ENCODE data around the gene PCSK7. TPM values are rescaled to one million over a fixed set of nuclear protein-coding genes. Genes with fewer than 3 reads are reported as not detected.

The PCSK7 gene
- total RNA-seq, 2 donors from 2014 or later: 38.5 to 45.7 TPM

GRCh38 chr11:117189941-117190544, 41.8 kb downstream of the PCSK7 start:
- Histone ChIP-seq H3K36me3 (peaks cover 18 to 47% of the 10 kb centered on the region in 2 donors), H3K27ac (peak overlapping the region in 1 of 2 donors; percentile 27), H3K27me3 (replicated peaks; ENCODE audit: insufficient read depth) (no peaks in the 10 kb centered on the region), H3K4me3 (no peak overlapping the region), H3K4me1 (replicated peaks) (peaks cover 5% of the 10 kb centered on the region), H3K9me3 (no peaks in the 10 kb centered on the region)
- no peak for DNase-seq (ENCODE audit: low spot score)
- no peak for TF ChIP-seq CTCF (IDR thresholded peaks at IDR 0.05)
- TF ChIP-seq POLR2AphosphoS5 (IDR thresholded peaks at IDR 0.05): no peak
- intact Hi-C loops (cut with DNase I): no loop called here
- 81% methylated on average over 8 of the region's 8 CpGs for whole genome bisulfite sequencing

- DNase-seq (ENCODE audit: low spot score): no peak
- peaks cover 18 to 47% of the 10 kb centered on the region in 2 donors for H3K36me3 ChIP-seq
Measured at GRCh38 chr11:117189191-117189940, 42.5 kb downstream of the PCSK7 start.

GRCh38 chr11:117188620-117189081, 43.2 kb downstream of the PCSK7 start:
- no peak for DNase-seq (ENCODE audit: low spot score)
- WGBS: 87% methylated on average over 20 of the region's 20 CpGs
- peaks cover 5% of the 10 kb centered on the region for H3K4me1 ChIP-seq (replicated peaks)
- intact Hi-C loops (cut with DNase I): no loop called here
- no peaks in the 10 kb centered on the region for H3K27me3 ChIP-seq (replicated peaks; ENCODE audit: insufficient read depth)
- peaks cover 18 to 46% of the 10 kb centered on the region in 2 donors for H3K36me3 ChIP-seq
- TF ChIP-seq POLR2A (IDR thresholded peaks at IDR 0.05) (no peak), CTCF (IDR thresholded peaks at IDR 0.05) (no peak), POLR2AphosphoS5 (IDR thresholded peaks at IDR 0.05) (no peak)
- H3K4me3 ChIP-seq: no peak overlapping the region
- H3K27ac ChIP-seq: no peak overlapping the region
- no peaks in the 10 kb centered on the region for H3K9me3 ChIP-seq

More at GRCh38 chr11:117189191-117189940, 42.5 kb downstream of the PCSK7 start:
- TF ChIP-seq POLR2AphosphoS5 (IDR thresholded peaks at IDR 0.05) (no peak), POLR2A (IDR thresholded peaks at IDR 0.05) (no peak)
- intact Hi-C loops (cut with DNase I): no loop called here
- Histone ChIP-seq H3K27me3 (replicated peaks; ENCODE audit: insufficient read depth) (no peaks in the 10 kb centered on the region), H3K27ac (peak overlapping the region in 1 of 2 donors; percentile 27), H3K4me1 (replicated peaks) (peaks cover 5% of the 10 kb centered on the region), H3K4me3 (no peak overlapping the region), H3K9me3 (no peaks in the 10 kb centered on the region)
- 92% methylated on average over 22 of the region's 22 CpGs for WGBS

GRCh38 chr11:117187799-117188481, 43.9 kb downstream of the PCSK7 start:
- TF ChIP-seq POLR2AphosphoS5 (IDR thresholded peaks at IDR 0.05): no peak
- TF ChIP-seq POLR2A (IDR thresholded peaks at IDR 0.05): no peak
- no peak for TF ChIP-seq CTCF (IDR thresholded peaks at IDR 0.05)
- Histone ChIP-seq H3K9me3 (no peaks in the 10 kb centered on the region), H3K27ac (peak overlapping the region in 1 of 2 donors; percentile 98), H3K4me3 (no peak overlapping the region), H3K27me3 (replicated peaks; ENCODE audit: insufficient read depth) (no peaks in the 10 kb centered on the region), H3K4me1 (replicated peaks) (peaks cover 5% of the 10 kb centered on the region), H3K36me3 (peaks cover 18 to 38% of the 10 kb centered on the region in 2 donors)
- no peak for DNase-seq (ENCODE audit: low spot score)
- intact Hi-C loops (cut with DNase I): no loop called here
- WGBS: 87% methylated on average over 16 of the region's 16 CpGs

- Histone ChIP-seq H3K4me3 (no peak overlapping the region), H3K27ac (peak overlapping the region in 1 of 2 donors; percentile 98), H3K4me1 (replicated peaks) (peaks cover 5% of the 10 kb centered on the region), H3K9me3 (no peaks in the 10 kb centered on the region), H3K36me3 (peaks cover 18 to 33% of the 10 kb centered on the region in 2 donors), H3K27me3 (replicated peaks; ENCODE audit: insufficient read depth) (no peaks in the 10 kb centered on the region)
- intact Hi-C loops (cut with DNase I): no loop called here
- WGBS: 90% methylated on average over 13 of the region's 13 CpGs
- DNase-seq (ENCODE audit: low spot score): no peak
- TF ChIP-seq POLR2A (IDR thresholded peaks at IDR 0.05) (no peak), POLR2AphosphoS5 (IDR thresholded peaks at IDR 0.05) (no peak), CTCF (IDR thresholded peaks at IDR 0.05) (no peak)
Measured at GRCh38 chr11:117187428-117187798, 44.5 kb downstream of the PCSK7 start.

Data from prostate gland (tissue), 2 donors.